GDM1 (cell line): ENCODE measurements around the gene TTPAL.
"Not testable (repeated sequence)": the region's sequence is repeated elsewhere in the genome, so short reads cannot be mapped to it uniquely, and the experiment has no call there.

Source experiments
- DNase-seq: peaks from one replicate; lab custom pipeline; 2025; lab: John Stamatoyannopoulos, UW

Gene TTPAL

GRCh38 chr20:44468044-44468782, 7.5 kb upstream of the TTPAL start:
- DNase-seq = no peak

DNA sequence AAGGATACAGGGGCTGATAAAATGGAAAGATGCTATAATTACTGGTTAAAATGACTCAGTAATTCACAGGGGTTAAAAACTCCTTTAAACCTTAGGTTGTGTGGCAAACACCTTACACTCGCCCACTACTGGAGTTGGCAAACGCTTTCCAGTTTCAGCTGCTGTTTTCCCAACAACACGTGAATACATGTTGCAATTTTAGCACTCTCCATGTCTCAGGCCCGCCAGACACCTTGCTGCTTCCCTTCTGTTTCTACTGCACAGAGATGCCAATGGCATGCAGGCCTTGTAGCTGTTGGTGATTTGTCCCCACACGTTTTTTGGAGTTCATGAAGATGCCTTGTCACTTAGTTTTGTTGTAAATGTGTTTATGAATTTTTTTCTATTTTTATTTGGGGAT, 5.3 kb upstream of the TTPAL start:
- no peak for DNase-seq

DNA sequence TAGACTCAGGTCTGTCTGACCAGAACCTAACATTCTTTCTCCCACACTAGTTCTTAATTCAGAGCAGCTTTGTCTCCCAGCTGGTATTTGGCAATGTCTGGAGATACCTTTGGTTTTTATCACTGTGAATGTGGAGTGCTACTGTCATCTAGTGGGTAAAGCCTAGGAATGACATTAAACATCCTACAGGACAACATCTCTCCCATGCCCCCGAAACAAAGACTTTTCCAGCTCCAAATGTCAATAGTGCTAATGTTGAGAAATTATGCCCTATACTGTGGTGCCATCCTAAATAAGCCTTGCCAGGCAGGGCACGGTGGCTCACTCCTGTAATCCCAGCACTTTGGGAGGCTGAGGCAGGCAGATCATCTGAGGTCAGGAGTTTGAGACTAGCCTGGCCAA, 4.2 kb upstream of the TTPAL start:
- no peak for DNase-seq

DNA sequence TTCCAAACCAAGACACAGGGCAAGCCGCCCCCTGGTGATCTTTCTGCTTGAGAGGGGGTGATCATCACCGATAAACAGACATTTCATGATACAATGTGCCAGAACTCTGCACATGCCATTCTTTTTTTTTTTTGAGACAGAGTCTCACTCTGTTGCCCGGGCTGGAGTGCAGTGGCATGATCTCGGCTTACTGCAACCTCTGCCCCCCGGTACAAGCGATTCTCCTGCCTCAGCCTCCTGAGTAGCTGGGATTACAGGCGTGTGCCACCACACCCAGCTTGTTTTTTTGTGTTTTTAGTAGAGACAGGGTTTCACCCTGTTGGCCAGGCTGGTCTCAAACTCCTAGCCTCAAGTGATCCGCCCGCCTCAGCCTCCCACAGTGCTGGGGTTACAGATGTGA, 3.4 kb upstream of the TTPAL start:
- DNase-seq = not testable (repeated sequence)

- no peak for DNase-seq
These were observed 341 bp upstream of the TTPAL start for GRCh38 chr20:44475372-44475693.

GRCh38 chr20:44477151-44477550, 1.5 kb downstream of the TTPAL start:
- no peak for DNase-seq

DNA sequence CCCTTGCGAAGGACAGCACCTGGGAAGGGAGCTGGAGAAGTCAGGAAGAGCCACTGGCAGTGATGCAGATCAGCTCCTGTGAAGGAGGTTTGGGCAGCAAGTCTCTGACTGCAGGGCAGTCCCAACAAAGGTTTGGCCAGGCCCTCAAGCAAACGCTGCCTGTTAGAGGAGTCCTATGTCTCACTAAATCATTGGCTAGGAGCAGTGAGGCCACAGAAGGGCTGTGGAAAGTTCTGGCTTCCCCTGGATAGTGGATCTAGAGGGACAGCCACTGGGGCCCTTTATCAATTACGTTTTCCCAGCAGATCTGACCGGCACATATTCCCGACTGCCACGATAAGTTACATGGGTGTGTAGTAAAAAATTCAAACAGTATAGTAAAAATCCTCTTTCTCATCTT, 2.5 kb downstream of the TTPAL start:
- DNase-seq = no peak

- no peak for DNase-seq
These were observed 4.0 kb downstream of the TTPAL start for GRCh38 chr20:44479643-44480042.

DNA sequence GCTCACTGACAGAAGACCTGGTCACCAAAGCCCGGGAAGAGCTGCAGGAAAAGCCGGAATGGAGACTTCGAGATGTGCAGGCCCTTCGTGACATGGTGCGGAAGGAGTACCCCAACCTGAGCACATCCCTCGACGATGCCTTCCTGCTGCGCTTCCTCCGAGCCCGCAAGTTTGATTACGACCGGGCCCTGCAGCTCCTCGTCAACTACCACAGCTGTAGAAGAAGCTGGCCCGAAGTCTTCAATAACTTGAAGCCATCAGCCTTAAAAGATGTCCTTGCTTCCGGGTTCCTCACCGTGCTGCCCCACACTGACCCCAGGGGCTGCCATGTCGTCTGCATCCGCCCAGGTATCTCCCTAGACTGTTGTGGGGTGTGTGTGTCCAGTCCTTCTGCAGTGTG, 4.4 kb downstream of the TTPAL start:
- no peak for DNase-seq

GRCh38 chr20:44481719-44482416, 6.2 kb downstream of the TTPAL start:
- DNase-seq = no peak

- DNase-seq = no peak
These were observed 7.4 kb downstream of the TTPAL start for GRCh38 chr20:44483112-44483511.

- DNase-seq = no peak
These were observed 9.6 kb downstream of the TTPAL start for GRCh38 chr20:44485078-44485829.

- no peak for DNase-seq
These were observed 10.1 kb downstream of the TTPAL start for GRCh38 chr20:44485830-44486198.

GRCh38 chr20:44488551-44488950, 12.9 kb downstream of the TTPAL start:
- DNase-seq = no peak

- no peak for DNase-seq
These were observed 13.5 kb downstream of the TTPAL start for GRCh38 chr20:44489223-44489622.

DNA sequence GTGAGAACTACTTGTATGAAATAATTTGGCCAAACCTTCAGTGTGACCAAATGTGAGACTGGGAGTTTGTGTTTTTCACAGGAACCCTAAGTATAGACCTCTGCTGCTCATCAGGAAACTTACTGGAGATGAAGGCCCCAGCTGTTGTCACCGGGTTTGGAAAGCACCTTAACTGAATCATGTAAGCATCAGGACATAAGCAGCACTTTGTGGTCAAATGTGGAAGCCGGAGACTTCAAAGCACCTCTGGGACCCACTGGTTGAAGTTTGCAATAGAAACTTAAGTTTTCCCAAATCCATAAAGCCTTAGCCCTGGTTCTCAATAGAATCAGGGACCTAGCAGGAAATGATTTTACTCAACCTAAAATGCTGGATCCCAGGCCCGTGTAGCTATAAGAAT, 14.3 kb downstream of the TTPAL start:
- DNase-seq = no peak

GRCh38 chr20:44491635-44492395, 16.1 kb downstream of the TTPAL start:
- no peak for DNase-seq

DNA sequence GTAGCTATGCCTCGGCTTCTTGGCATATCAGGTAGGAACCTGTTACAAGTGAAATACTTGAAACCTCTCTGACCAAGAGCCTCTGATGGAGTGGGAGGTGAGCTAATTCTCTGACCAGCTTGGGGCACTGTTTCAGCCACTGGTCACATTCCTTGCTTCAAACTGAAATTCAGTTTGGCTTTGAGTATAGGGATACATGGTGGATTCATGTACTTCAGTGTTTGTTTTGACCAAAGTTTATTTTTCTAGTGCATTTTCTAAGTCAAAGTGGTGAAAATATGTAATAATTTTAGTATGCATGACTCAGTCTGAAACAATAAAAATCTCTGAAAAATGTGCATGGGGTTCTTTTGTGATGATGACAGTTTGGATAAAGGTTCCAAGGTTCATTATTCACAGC, 18.6 kb downstream of the TTPAL start:
- DNase-seq = no peak

DNA sequence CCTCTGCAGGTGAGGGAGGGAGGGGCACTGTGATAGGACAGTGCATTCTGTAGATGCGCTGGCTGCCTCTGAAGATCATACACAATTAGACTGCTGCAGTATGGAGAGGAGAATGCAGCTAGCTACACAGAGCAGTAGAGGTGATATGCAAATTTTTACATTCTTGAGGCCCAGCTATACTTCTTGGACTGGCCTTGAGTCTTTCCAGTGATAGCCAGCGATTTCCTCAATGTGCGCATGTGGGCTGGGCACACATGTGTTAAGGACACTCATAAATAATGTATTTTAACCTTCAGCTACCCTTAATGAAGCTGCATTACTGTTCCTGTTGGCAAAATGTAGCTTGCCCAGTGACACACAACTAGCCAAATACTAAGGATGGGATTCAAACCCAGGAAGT, 19.0 kb downstream of the TTPAL start:
- DNase-seq = no peak

- no peak for DNase-seq
These were observed 19.6 kb downstream of the TTPAL start for GRCh38 chr20:44495257-44495656.

GRCh38 chr20:44495802-44496481, 20.3 kb downstream of the TTPAL start:
- DNase-seq = no peak

DNA sequence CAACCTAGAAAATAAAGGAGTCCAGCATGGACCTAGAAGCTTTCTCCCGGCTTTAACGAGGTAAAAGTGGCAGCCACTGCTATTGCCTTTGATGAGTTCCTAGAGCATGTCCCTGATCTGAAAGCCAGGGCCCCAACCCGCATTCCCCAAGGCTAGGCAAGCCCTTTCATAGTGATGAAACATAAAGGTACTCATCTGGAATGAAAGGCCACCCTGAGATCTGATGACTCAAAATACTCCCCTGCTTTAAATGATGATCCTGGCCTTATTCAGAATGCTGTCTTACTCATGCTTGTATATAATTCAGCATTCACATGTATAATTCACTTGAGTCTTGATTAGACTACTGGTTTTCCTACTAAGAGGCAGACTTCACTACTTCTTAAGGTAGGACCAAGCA, 21.3 kb downstream of the TTPAL start:
- no peak for DNase-seq
